CD4-positive, alpha-beta T cell treated with Interleukin-15 for 4 hours (primary cell): ENCODE measurements around the gene OVCH2.
"Not testable (repeated sequence)": the region's sequence is repeated elsewhere in the genome, so short reads cannot be mapped to it uniquely, and the experiment has no call there.

Experiments
- DNase-seq: peaks from one replicate; pipeline ENCODE4 v3.0.0-alpha.2; 2020; ENCODE audit warnings: low spot score

Gene OVCH2

GRCh38 chr11:7706377-7706776 lies at the start of gene OVCH2:
TSS of gene OVCH2 (minus strand) at chr11:7706477. CDS start at chr11:7706394, 83 bp downstream.
- DNase-seq: no peak

GRCh38 chr11:7749456-7749855 lies 43.2 kb upstream of the OVCH2 start:
- no peak for DNase-seq

DNA sequence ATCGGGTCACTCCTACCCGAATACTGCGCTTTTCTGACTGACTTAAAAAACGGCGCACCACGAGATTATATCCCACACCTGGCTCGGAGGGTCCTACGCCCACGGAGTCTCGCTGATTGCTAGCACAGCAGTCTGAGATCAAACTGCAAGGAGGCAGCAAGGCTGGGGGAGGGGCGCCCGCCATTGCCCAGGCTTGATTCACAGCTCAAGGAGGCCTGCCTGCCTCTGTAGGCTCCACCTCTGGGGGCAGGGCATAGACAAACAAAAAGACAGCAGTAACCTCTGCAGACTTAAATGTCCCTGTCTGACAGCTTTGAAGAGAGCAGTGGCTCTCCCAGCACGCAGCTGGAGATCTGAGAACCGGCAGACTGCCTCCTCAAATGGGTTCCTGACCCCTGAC lies 28.5 kb upstream of the OVCH2 start:
- not testable (repeated sequence) for DNase-seq

DNA sequence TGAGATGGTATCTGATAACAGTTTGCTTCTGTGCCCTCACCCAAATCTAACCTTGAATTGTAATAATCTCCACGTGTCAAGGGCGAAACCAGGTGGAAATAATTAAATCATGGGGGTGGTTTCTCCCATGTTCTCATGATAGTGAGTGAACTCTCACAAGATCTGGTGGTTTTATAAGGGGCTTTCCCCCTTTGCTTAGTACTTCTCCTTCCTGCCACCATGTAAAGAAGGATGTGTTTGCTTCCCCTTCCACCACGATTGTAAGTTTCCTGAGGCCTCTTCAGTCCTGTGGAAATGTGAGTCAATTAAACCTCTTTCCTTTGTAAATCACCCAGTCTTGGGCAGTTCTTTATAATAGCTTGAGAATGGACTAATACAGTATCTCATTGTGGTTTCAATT lies 8.5 kb upstream of the OVCH2 start:
- no peak for DNase-seq

DNA sequence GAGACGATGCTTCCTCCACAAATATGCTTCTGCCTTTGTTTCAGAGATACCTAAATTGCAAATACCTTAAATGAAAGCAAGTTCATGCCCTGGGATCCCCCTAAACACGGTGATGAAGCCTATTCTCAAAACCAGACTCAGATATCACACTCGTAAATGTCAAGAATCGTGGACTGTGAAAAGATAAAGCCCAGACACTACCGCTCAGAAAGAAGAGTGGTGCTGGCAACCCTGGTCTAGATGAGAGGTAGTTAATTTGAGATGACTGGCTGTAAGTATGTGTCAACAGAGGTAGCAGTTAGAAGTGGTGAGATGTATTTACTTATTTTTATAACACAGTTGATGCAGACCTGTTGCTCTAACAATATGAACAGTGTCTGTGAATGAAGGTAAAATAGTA lies 2.5 kb downstream of the OVCH2 start:
- no peak for DNase-seq

DNA sequence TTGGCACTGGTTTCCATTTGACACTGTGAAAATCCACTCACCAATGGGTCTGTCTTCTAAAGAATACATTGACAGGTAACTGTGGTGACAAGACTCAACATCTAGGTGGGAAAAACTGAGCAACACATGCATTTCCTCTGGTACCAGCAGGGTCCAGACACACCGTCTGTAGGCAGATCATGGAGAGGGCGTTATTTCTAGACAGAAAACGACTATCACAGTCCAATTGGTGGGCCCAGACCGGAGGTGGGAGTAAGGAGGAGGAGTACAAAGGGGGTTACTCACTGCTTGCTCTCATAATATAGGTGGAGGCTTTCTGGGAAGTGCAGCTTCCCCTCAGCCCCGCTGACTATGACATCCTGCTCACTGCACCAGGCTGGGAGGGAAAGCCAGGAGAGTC lies 9.9 kb downstream of the OVCH2 start:
- DNase-seq: no peak

DNA sequence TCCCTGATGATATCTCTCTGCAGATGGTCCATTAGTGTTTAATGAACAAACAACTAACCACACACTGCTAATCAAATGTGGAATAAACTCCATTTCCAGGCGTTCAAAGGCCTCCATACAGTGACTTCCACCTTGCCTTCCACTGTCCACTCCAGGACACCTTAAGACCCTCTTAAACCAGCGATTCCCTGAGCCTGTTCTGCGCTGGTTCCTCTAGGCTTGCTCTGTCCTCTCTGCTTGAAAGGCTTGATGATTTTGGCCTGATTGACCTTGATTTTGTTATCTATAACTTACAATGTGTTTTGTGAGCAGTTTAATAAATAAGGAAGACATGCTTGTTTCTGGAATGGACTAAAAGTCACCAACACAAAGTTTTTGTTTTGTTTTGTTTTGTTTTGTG lies 12.0 kb downstream of the OVCH2 start:
- no peak for DNase-seq

GRCh38 chr11:7692426-7692825 lies 13.9 kb downstream of the OVCH2 start:
- DNase-seq: no peak

- no peak for DNase-seq
Measured at GRCh38 chr11:7691759-7692350, 14.4 kb downstream of the OVCH2 start.

DNA sequence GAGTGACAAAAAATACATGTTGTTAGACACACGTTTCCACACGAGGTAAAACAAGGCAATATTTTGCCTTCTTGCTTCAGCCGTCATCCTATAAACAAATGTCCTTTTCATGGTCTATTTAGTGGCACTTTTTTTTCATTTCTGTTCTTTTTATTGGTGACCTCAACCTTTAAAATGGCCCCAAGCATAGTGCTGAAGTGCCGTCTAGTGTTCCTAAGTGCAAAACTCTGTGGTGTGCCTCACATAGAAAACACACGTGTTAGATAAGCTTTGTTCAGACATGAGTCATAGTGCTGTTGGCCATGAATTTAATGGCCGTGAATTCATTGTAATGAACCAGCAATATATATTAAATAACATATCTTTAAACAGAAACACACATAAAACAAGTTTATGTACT lies 15.6 kb downstream of the OVCH2 start:
- DNase-seq: no peak

DNA sequence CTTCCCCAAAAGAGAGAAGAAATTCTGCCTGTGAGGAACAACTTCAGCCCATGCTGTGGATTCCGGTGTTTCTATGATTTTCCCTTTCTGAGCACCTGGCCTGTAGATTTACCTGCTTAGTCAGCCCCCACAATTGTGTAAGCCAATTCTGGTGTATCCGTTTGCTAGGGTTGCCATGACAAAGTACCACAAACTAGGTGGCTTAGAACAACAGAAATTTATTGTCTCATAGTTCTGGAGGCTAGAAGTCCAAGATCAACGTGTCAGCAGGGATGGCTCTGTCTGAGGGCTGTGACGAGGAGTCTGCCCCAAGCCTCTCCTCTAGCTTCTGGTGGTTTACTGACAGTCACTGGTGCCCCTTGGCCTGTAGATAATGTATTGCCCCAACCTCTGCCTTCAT lies 17.0 kb downstream of the OVCH2 start:
- no peak for DNase-seq

GRCh38 chr11:7688238-7688826 lies 17.9 kb downstream of the OVCH2 start:
- DNase-seq: no peak

DNA sequence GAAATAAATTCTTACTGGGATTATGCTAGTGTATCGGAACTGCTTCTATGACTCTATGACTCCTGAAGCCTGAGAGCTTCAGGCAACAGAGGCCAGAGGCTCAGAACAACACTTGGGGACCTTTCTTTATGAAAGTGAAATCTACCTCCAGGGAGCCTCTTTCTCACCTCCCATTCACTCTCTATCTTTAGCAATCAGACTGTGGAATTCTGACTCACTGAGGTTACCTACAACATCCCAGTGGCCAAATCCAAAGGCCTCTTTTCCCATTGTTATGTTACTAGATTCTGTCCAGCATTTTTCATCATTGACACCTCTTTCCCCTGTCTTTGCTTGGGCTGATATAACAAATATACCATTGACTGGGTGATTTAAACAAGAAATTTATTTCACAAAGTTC lies 18.9 kb downstream of the OVCH2 start:
- no peak for DNase-seq

DNA sequence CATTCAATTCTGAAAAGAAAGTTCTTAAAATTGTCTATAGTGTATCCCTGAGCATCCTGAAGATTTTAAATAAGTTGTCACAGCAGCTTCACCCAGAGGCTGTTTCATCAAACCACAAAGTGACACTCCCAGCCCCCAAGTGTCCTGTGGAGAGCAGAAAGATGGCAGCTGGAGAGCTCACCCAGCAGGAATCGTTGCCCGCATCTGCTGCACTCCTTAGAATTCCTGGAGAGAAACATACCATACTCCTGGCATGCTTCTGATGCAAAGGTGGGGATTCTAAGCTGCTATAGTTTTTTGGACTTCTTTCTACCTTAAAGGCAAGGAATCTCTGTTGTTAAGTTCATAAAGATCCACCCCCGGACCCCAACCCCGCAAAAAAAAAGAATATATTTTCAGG lies 19.5 kb downstream of the OVCH2 start:
- DNase-seq: no peak

DNA sequence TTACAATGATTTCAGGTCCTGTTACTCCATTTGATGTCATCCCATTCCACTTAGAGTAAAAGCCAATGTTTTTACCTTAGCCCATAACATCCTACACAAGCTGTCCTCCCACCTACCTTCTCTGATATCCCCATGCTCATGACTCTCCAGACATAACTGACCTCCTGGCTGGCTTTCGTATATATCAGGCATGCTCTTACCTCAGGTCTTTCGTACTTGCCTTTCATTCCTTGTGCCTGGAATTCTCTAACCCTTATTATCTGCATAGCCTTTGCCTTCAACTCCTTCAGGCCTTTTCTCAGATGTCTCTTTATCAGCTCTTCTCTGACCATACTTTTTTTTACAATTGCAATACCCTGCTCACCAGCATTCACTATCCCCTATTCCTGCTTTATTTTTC lies 22.7 kb downstream of the OVCH2 start:
- no peak for DNase-seq

DNA sequence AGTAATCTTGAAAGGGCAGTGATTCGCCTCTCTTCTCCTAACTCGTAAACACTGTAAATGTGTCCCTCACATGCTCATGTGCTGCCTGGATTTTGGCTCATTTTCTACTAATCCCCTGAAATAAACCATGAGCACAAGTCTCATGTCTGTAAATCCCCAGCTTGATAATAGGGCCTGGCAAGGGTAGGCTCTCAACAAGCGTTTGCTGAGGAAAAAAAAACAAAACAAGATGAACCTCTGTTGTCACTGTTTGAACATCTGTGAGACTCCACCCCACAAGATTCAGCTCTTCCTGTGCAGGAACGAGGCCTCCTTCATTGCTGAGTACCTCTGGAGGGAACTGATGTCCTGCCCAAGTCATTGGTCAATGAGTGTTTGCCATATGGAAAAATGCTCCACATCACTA lies 28.5 kb downstream of the OVCH2 start:
- DNase-seq: no peak

GRCh38 chr11:7677071-7677470 lies 29.2 kb downstream of the OVCH2 start:
- DNase-seq: no peak

DNA sequence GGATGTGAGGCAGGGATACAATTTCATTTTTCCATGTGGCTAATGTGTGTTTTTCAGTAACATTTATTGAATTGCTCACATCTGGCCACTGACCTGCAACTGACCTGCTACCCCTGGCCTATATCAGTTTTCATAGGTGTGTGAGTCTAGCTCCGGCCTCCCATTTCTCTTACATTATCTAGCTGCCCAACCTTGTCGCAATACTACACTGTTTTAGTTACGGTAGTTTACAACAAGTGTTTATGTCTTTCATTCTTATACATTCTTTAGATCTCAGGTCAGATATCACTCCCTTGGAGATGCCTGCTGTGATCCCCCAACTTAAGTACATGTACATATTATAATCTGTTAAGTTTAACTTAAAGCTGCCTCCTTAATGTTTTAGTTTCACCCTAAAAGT lies 30.6 kb downstream of the OVCH2 start:
- no peak for DNase-seq

DNA sequence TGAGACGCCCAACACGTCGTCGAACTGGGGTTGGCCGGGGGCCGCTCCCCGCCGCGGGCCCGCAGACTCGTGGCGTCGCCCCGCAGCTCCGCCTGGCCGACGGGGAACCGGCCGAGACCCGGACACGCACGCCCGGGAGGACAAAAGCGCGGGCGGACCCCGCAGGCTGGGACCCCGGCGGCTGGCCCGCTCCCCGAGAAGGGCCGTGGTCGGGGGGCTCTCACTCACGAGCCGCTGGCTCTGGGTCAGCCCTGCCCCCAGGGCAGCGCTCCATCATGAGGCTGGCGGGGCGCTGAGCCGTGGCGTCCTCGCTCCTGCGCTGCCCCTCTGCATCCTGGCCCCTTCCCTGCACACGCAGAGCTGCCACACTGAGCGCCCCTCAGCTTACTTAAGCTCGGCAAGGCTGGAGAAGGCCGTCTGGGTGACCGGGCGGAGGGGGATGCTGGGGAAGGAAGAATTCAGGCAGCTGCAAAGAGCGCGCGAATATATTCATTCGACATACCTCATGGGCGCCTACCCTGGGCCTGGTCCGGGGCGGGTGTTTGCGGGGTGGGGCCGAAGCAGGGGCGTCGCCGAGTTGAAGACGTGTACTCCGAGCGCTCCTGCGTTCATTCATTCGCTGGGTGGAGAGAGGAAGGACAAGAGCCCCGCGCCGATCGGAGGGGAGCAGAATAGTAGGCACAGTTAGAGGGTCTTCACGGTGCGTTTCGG lies 32.4 kb downstream of the OVCH2 start:
- DNase-seq: no peak

DNA sequence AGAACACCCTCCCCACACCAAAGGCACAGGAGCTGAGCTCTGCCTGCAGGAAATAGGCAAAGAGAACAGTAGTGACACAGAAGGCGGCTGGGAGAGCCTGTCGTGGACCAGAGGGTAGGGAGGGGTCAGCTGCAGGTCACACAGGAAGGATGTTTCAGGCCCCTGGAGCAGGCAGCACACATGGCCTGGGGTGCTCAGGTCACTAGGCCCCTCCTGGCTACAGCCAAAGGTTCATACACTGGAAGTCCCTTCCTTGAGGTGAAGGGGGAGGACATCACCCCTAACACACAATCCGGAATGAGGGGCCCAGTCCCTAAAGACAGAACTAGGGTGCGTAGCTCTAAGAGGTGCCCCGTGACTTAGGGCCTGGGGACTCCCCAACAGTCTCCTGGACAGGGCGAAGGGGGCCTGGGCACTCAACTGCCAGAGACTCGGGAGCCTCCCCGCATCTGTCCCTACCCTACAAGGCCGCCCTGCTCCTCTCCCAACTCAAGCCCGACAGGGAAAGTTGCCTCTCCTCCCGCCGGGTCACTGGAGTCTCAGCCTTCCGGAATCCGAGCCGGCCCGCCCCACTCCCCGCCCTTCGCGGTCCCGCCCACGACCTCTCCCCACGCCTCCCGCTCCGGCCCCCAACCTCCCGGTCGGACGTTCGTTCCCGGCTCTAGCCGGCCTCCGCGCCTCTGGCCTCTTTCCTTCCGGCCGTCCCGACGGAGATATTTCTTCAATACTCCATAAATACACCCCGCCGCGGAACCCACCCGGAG lies 33.1 kb downstream of the OVCH2 start, which contains the start of gene CYB5R2:
TSS of gene CYB5R2 (minus strand) at position 541 of the 764 bp plus-strand sequence. CDS start 675 bp downstream, outside the sequence.
- no peak for DNase-seq

- DNase-seq: no peak
Measured at GRCh38 chr11:7672276-7672959, 33.9 kb downstream of the OVCH2 start.
